SK-N-SH treated with all-trans-retinoic acid at 6 μM for 48 hours (cell line): Measurements from ENCODE around the gene PRR36.

Experiments
- ARNTL ChIP-seq: fragments of 450-650 bp; formaldehyde crosslinking; IDR thresholded peaks from 2 replicates; pipeline ENCODE4 v1.5.0; 2020; ENCODE audit warnings: low read depth, mild to moderate bottlenecking, moderate library complexity, borderline replicate concordance
- CREB5 ChIP-seq: fragments of 250-450 bp; sonication (Bioruptor Pico); IDR thresholded peaks from 2 replicates; pipeline ENCODE4 v1.5.1; 2020; ENCODE audit warnings: low read depth, mild to moderate bottlenecking, moderate library complexity
- GLIS3 ChIP-seq: fragments of 250-450 bp; sonication (Bioruptor Pico); IDR thresholded peaks from 2 replicates; pipeline ENCODE4 v1.5.0; 2020; ENCODE audit warnings: mild to moderate bottlenecking, moderate library complexity
- PATZ1 ChIP-seq: fragments of 250-450 bp; sonication (Bioruptor Pico); IDR thresholded peaks from 2 replicates; pipeline ENCODE4 v1.8.0; 2020; ENCODE audit warnings: mild to moderate bottlenecking, moderate library complexity, borderline replicate concordance
- PPARA ChIP-seq: fragments of 250-450 bp; sonication (Bioruptor Pico); IDR thresholded peaks from 2 replicates; pipeline ENCODE4 v1.5.0; 2020; ENCODE audit warnings: mild to moderate bottlenecking, borderline replicate concordance
- RARB ChIP-seq: fragments of 250-450 bp; sonication (Bioruptor Pico); IDR thresholded peaks from 2 replicates; pipeline ENCODE4 v1.8.0; 2021; ENCODE audit warnings: mild to moderate bottlenecking, moderate library complexity
- TSHZ2 ChIP-seq: fragments of 250-450 bp; sonication (Bioruptor Pico); IDR thresholded peaks from 2 replicates; pipeline ENCODE4 v1.5.0; 2020; ENCODE audit warnings: mild to moderate bottlenecking, moderate library complexity
- ZC3H10 ChIP-seq: fragments of 250-450 bp; sonication (Bioruptor Pico); IDR thresholded peaks from 2 replicates; pipeline ENCODE4 v1.5.1; 2021; ENCODE audit warnings: mild to moderate bottlenecking, moderate library complexity
- ZFP30 ChIP-seq: fragments of 450-650 bp; formaldehyde crosslinking; IDR thresholded peaks from 2 replicates; pipeline ENCODE4 v1.5.0; 2022; ENCODE audit warnings: mild to moderate bottlenecking, moderate library complexity

- TF ChIP-seq TSHZ2 (CRISPR knock-in tag), result no peak
- no peak for TF ChIP-seq ZFP30
- no peak for TF ChIP-seq ZC3H10
- no peak for TF ChIP-seq GLIS3 (CRISPR knock-in tag)
- TF ChIP-seq PATZ1 (CRISPR knock-in tag), result no peak
- TF ChIP-seq ARNTL (CRISPR knock-in tag), result no peak
- no peak for TF ChIP-seq RARB (CRISPR knock-in tag)
- no peak for TF ChIP-seq CREB5
- no peak for TF ChIP-seq PPARA (CRISPR knock-in tag)
Observed at GRCh38 chr19:7844951-7845350, 29.2 kb downstream of the PRR36 start.
